HepG2 (cell line): ENCODE data around the gene PAK3. TPM values are rescaled to one million over a fixed set of nuclear protein-coding genes. Genes with fewer than 3 reads are reported as not detected.

Experiments used
- ATAC-seq: fragments of 200-7000 bp; cut with Tn5 transposase; 3 replicates; pipeline ENCODE4 v1.9.1; 2020; ENCODE audit warnings: mild to moderate bottlenecking, moderate library complexity
- BruUV-seq: library from RNA; stranded (reverse); fragments of 400-500 nt; replicated peaks from 2 replicates; lab custom pipeline; 2021; lab: Mats Ljungman, UMichigan
- CTCF ChIA-PET: fragments of 300-600 bp; formaldehyde crosslinking; extraction: SDS; loops from one replicate; lab custom pipeline; 2021; ENCODE audit warnings: low total read pairs, inconsistent platforms, low intra/inter-chr PET ratio; lab: Yijun Ruan, JAX
- POLR2A ChIA-PET: fragments of 350-600 bp; sonication (Branson Sonifier 250); formaldehyde crosslinking; loops from one replicate; lab custom pipeline; 2020; ENCODE audit warnings: antibody characterized with exemption, inconsistent platforms; lab: Yijun Ruan, JAX
- DNase-seq: peaks from one replicate; pipeline ENCODE4 v3.0.0-alpha.2; 2015; ENCODE audit warnings: low spot score
- FAIRE-seq: peaks from 3 replicates; lab custom pipeline; 2011; peaks lifted over from hg19 to GRCh38; lab: Jason Lieb, UNC
- H2AFZ ChIP-seq: one replicate; pipeline ENCODE4 v1.6.1; 2011; ENCODE audit warnings: low read length, inconsistent platforms
- H3K27ac ChIP-seq: fragments of 300-600 bp; 3 replicates; pipeline ENCODE4 v1.8.0; 2011; ENCODE audit warnings: mixed run types, mild to moderate bottlenecking, mixed read lengths, low read length, inconsistent platforms; ENCODE audit not compliant: insufficient read depth; ENCODE audit errors: extremely low read length
- H3K27me3 ChIP-seq, 2 experiments: fragments of 200-600 bp in 1 of 2; 2 replicates in 1 of 2; 3 replicates in 1 of 2; pipeline versions ENCODE4 v1.6.0 to v1.8.0; 2011; ENCODE audit warnings: low read length in 2 of 2, mild to moderate bottlenecking in 2 of 2, moderate library complexity in 2 of 2, inconsistent platforms in 1 of 2; ENCODE audit not compliant: insufficient read depth in 2 of 2, control insufficient read depth in 1 of 2
- H3K36me3 ChIP-seq, 2 experiments: fragments of 200-600 bp in 1 of 2; replicated peaks in 1 of 2; 2 replicates in 1 of 2; 3 replicates in 1 of 2; pipeline versions ENCODE4 v1.5.1 to v1.8.0; 2011; ENCODE audit warnings: low read length in 2 of 2, inconsistent platforms in 1 of 2; ENCODE audit not compliant: insufficient read depth in 2 of 2, control insufficient read depth in 1 of 2
- H3K4me1 ChIP-seq: 2 replicates; pipeline ENCODE4 v1.5.1; 2012; ENCODE audit warnings: low read length, inconsistent platforms; ENCODE audit not compliant: insufficient read depth
- H3K4me2 ChIP-seq: 2 replicates; pipeline ENCODE4 v1.6.0; 2011; ENCODE audit warnings: low read depth, low read length, inconsistent platforms
- H3K4me3 ChIP-seq, 3 experiments: fragments of 200-600 bp in 1 of 3; sonication (generic), shearing (Covaris generic) in 1 of 3; replicated peaks in 1 of 3; 2 replicates each; pipeline ENCODE4 v1.5.1; 2011 to 2016; ENCODE audit warnings: low read length in 3 of 3, inconsistent platforms in 2 of 3, low read depth in 2 of 3, mild to moderate bottlenecking in 2 of 3, control low read depth in 1 of 3, mixed read lengths in 1 of 3; ENCODE audit not compliant: insufficient read depth in 1 of 3
- H3K79me2 ChIP-seq: one replicate; pipeline ENCODE4 v1.6.1; 2011; ENCODE audit warnings: low read length, inconsistent platforms; ENCODE audit not compliant: insufficient read depth
- H3K9ac ChIP-seq: 2 replicates; pipeline ENCODE4 v1.6.0; 2011; ENCODE audit warnings: mild to moderate bottlenecking, low read depth, low read length, inconsistent platforms; ENCODE audit not compliant: insufficient read depth
- H3K9me3 ChIP-seq: 2 replicates; pipeline ENCODE4 v1.5.1; 2012; ENCODE audit warnings: mild to moderate bottlenecking, low read length
- H4K20me1 ChIP-seq: 2 replicates; pipeline ENCODE4 v1.6.0; 2011; ENCODE audit warnings: inconsistent platforms, mild to moderate bottlenecking, low read length, moderate library complexity; ENCODE audit not compliant: insufficient read depth
- ATF7 ChIP-seq, 2 experiments: fragments of 450-650 bp in 1 of 2; sonication (generic) in 1 of 2; formaldehyde crosslinking in 1 of 2; IDR thresholded peaks; 2 replicates each; pipeline versions ENCODE4 v1.4.0 to v1.6.1; 2016 to 2020; ENCODE audit warnings: antibody characterized with exemption in 1 of 2, mild to moderate bottlenecking in 1 of 2, missing genetic modification reagents in 1 of 2
- MAF1 ChIP-seq: sonication (generic); formaldehyde crosslinking; IDR thresholded peaks from 2 replicates; pipeline ENCODE4 v1.5.0; 2020; ENCODE audit warnings: missing genetic modification reagents, borderline replicate concordance
- YY1 ChIP-seq: IDR thresholded peaks from 2 replicates; pipeline ENCODE4 v1.6.1; 2011; ENCODE audit warnings: low read length, low read depth, moderate library complexity, mild to moderate bottlenecking; ENCODE audit not compliant: insufficient read depth, insufficient replicate concordance
- ZNF329 ChIP-seq: sonication (generic); formaldehyde crosslinking; IDR thresholded peaks from 2 replicates; pipeline ENCODE4 v1.9.0; 2021; ENCODE audit warnings: low read depth, mild to moderate bottlenecking, missing genetic modification reagents
- ZSCAN31 ChIP-seq: sonication (generic); formaldehyde crosslinking; IDR thresholded peaks from 2 replicates; pipeline ENCODE4 v1.5.0; 2020; ENCODE audit warnings: low read depth, mild to moderate bottlenecking, missing genetic modification reagents
- WGBS: methylation state at CpG from one replicate; pipeline ENCODE4 v1.1.6; 2017; ENCODE audit warnings: low lambda C conversion rate; 5-methylcytosine and 5-hydroxymethylcytosine counted together
- in situ Hi-C: cut with HindIII; loops from 2 replicates; pipeline ENCODE4 v1.10.0; 2017; ENCODE audit warnings: low pct_unique_long_range_greater_than_20kb; ENCODE audit not compliant: extremely low pct_ligation_motif_present
- intact Hi-C: fragments of 100-400 bp; cut with micrococcal nuclease; formaldehyde crosslinking; loops from one replicate; pipeline ENCODE4 v1.10.0; 2022; ENCODE audit not compliant: unreplicated experiment
- polyA plus RNA-seq, 8 experiments: library from polyadenylated mRNA; depleted of rRNA in 3 of 8; stranded (reverse) in 7 of 8; unstranded in 1 of 8; fragments of >200 nt; fragmentation: Illumina TruSeq in 4 of 8; extraction: Trizol in 4 of 8; gene quantifications; 2 replicates each; pipeline versions ENCODE4 v1.2.1 to v1.2.3, GENCODE V29; 2011 to 2016; ENCODE audit warnings: low read depth in 4 of 8, missing spikeins in 1 of 8, mixed read lengths in 1 of 8; ENCODE audit not compliant: insufficient read depth in 1 of 8
- total RNA-seq, 5 experiments: library from RNA; depleted of rRNA; stranded (reverse); fragments of >200 nt; fragmentation: Illumina TruSeq; extraction: Trizol; gene quantifications; 2 replicates each; pipeline ENCODE4 v1.2.3, GENCODE V29; 2016; ENCODE audit warnings: low read depth in 1 of 5
- TF ChIP-seq, protein P1 (sequence below): IDR thresholded peaks from 2 replicates; pipeline ENCODE4 v1.4.0; 2020; ENCODE audit warnings: mild to moderate bottlenecking, missing genetic modification reagents
- TF ChIP-seq, protein P2 (sequence below): sonication (generic); formaldehyde crosslinking; IDR thresholded peaks from 2 replicates; pipeline ENCODE4 v1.4.0; 2020; ENCODE audit warnings: missing genetic modification reagents
- TF ChIP-seq, protein P3 (sequence below): sonication (generic); formaldehyde crosslinking; IDR thresholded peaks from 2 replicates; pipeline ENCODE4 v1.5.1; 2020; ENCODE audit warnings: missing genetic modification reagents, mild to moderate bottlenecking, borderline replicate concordance

The PAK3 gene
- total and polyA plus RNA-seq, 2 of the 13 experiments (the other 11 are each of a cell fraction or from before 2014, with no cell fraction given) = not detected

DNA sequence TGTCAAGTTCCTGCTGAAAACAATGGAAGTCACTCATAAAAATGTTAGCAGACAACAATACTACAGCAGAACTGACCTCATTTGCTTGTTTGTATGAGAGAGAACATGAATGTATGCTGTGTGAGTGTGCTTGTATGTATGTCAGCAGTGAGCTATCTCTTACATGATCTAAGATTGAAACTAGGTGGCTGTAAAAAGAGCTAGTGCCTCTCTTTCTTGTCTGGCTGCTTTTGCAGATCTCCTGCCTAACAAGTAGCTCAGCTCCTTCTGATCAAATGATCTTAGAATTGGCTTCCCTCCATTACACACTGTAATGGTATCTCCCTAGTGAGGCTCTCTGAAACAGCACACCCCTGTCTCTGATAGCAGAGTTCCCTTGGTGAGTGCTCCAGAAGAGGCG lies 20.7 kb downstream of the PAK3 start (continued):
- TF ChIP-seq, protein P1, sequence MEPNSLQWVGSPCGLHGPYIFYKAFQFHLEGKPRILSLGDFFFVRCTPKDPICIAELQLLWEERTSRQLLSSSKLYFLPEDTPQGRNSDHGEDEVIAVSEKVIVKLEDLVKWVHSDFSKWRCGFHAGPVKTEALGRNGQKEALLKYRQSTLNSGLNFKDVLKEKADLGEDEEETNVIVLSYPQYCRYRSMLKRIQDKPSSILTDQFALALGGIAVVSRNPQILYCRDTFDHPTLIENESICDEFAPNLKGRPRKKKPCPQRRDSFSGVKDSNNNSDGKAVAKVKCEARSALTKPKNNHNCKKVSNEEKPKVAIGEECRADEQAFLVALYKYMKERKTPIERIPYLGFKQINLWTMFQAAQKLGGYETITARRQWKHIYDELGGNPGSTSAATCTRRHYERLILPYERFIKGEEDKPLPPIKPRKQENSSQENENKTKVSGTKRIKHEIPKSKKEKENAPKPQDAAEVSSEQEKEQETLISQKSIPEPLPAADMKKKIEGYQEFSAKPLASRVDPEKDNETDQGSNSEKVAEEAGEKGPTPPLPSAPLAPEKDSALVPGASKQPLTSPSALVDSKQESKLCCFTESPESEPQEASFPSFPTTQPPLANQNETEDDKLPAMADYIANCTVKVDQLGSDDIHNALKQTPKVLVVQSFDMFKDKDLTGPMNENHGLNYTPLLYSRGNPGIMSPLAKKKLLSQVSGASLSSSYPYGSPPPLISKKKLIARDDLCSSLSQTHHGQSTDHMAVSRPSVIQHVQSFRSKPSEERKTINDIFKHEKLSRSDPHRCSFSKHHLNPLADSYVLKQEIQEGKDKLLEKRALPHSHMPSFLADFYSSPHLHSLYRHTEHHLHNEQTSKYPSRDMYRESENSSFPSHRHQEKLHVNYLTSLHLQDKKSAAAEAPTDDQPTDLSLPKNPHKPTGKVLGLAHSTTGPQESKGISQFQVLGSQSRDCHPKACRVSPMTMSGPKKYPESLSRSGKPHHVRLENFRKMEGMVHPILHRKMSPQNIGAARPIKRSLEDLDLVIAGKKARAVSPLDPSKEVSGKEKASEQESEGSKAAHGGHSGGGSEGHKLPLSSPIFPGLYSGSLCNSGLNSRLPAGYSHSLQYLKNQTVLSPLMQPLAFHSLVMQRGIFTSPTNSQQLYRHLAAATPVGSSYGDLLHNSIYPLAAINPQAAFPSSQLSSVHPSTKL (CRISPR knock-in tag) = no peak

DNA sequence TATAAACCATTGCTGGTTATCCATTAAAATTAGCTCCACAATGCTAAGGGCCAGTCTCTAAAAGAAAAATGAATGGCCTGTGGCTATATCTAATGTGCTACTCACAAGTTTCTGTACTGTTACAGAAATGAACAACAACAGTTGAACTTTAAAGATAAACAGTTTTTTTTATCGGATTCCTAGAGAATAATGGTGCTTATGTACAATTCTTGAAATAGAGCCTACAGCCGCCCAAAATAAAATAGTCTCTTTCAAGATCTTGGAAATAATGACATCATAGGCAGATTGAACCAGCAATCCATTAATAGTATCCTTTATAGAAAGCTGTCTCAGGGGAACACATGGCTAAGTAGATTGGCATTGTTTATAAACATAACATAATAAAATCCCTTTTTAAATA lies 23.4 kb downstream of the PAK3 start:
- no peaks in the 10 kb centered on the region for H4K20me1 ChIP-seq
- BruUV-seq = no TSS peak
- ChIA-PET CTCF (no interaction called here), POLR2A (no interaction called here)
- H3K79me2 ChIP-seq = no peaks in the 10 kb centered on the region
- intact Hi-C loops = no loop called here
- no peaks in the 10 kb centered on the region for H3K27me3 ChIP-seq
- ATAC-seq (no peak), DNase-seq (no peak), FAIRE-seq (no peak)
- H3K9ac ChIP-seq = no peak overlapping the region
- H3K27ac ChIP-seq = no peak overlapping the region
- H2AFZ ChIP-seq = no peak overlapping the region
- no peak overlapping the region for H3K4me3 ChIP-seq
- no peaks in the 10 kb centered on the region for H3K36me3 ChIP-seq
- H3K4me1 ChIP-seq = no peaks in the 10 kb centered on the region
- WGBS = 3% methylated on average over 2 of the region's 2 CpGs
- TF ChIP-seq, protein P2, sequence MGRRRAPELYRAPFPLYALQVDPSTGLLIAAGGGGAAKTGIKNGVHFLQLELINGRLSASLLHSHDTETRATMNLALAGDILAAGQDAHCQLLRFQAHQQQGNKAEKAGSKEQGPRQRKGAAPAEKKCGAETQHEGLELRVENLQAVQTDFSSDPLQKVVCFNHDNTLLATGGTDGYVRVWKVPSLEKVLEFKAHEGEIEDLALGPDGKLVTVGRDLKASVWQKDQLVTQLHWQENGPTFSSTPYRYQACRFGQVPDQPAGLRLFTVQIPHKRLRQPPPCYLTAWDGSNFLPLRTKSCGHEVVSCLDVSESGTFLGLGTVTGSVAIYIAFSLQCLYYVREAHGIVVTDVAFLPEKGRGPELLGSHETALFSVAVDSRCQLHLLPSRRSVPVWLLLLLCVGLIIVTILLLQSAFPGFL (CRISPR knock-in tag) = no peak
- no peak for TF ChIP-seq ZSCAN31 (CRISPR knock-in tag)
- no peak for TF ChIP-seq ZNF329
- no peak for TF ChIP-seq MAF1 (CRISPR knock-in tag)
- TF ChIP-seq ATF7 (IDR thresholded peaks at IDR 0.05) = 0 out of 2 replicates have a peak, but pooled peaks have one; percentile 15
- no peak for TF ChIP-seq ATF7 (CRISPR knock-in tag; IDR thresholded peaks at IDR 0.05)
- no peak for TF ChIP-seq YY1
- TF ChIP-seq, protein P3, sequence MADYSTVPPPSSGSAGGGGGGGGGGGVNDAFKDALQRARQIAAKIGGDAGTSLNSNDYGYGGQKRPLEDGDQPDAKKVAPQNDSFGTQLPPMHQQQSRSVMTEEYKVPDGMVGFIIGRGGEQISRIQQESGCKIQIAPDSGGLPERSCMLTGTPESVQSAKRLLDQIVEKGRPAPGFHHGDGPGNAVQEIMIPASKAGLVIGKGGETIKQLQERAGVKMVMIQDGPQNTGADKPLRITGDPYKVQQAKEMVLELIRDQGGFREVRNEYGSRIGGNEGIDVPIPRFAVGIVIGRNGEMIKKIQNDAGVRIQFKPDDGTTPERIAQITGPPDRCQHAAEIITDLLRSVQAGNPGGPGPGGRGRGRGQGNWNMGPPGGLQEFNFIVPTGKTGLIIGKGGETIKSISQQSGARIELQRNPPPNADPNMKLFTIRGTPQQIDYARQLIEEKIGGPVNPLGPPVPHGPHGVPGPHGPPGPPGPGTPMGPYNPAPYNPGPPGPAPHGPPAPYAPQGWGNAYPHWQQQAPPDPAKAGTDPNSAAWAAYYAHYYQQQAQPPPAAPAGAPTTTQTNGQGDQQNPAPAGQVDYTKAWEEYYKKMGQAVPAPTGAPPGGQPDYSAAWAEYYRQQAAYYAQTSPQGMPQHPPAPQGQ = no peak
- TF ChIP-seq, all 625 proteins: peak for 1
- in situ Hi-C loops = no loop called here
- H3K9me3 ChIP-seq = no peaks in the 10 kb centered on the region
- no peak overlapping the region for H3K4me2 ChIP-seq
